Measurements from ENCODE around the gene GIT2.

GIT2 gene

DNA sequence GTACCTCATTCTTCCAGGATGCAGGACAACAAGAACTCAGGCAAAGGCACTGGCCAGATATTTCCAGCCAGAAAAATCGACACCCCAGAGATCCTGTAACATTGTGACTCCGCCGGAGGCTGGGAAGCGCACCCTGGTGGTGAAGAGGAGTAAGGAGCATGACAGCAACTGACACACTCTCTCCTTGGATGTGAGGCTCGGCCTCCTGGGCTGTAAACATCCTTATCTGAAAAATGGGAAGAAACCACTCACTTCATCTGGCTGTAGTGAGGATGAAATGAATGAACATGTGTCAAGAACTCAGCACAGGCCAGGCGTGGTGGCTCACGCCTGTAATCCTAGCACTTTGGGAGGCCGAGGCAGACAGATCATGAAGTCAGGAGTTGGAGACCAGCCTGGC, 68.5 kb downstream of the GIT2 start:
- TF ChIP-seq, protein P1, sequence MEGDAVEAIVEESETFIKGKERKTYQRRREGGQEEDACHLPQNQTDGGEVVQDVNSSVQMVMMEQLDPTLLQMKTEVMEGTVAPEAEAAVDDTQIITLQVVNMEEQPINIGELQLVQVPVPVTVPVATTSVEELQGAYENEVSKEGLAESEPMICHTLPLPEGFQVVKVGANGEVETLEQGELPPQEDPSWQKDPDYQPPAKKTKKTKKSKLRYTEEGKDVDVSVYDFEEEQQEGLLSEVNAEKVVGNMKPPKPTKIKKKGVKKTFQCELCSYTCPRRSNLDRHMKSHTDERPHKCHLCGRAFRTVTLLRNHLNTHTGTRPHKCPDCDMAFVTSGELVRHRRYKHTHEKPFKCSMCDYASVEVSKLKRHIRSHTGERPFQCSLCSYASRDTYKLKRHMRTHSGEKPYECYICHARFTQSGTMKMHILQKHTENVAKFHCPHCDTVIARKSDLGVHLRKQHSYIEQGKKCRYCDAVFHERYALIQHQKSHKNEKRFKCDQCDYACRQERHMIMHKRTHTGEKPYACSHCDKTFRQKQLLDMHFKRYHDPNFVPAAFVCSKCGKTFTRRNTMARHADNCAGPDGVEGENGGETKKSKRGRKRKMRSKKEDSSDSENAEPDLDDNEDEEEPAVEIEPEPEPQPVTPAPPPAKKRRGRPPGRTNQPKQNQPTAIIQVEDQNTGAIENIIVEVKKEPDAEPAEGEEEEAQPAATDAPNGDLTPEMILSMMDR (IDR thresholded peaks at IDR 0.05; ENCODE audit: insufficient read depth, low read depth, low read length, missing control alignments): peak; percentile 61
- H3K4me3 ChIP-seq (ENCODE audit: low read depth, low read length): no peak overlapping the region
- peak; percentile 42 for DNase-seq (ENCODE audit: low read depth)

DNA sequence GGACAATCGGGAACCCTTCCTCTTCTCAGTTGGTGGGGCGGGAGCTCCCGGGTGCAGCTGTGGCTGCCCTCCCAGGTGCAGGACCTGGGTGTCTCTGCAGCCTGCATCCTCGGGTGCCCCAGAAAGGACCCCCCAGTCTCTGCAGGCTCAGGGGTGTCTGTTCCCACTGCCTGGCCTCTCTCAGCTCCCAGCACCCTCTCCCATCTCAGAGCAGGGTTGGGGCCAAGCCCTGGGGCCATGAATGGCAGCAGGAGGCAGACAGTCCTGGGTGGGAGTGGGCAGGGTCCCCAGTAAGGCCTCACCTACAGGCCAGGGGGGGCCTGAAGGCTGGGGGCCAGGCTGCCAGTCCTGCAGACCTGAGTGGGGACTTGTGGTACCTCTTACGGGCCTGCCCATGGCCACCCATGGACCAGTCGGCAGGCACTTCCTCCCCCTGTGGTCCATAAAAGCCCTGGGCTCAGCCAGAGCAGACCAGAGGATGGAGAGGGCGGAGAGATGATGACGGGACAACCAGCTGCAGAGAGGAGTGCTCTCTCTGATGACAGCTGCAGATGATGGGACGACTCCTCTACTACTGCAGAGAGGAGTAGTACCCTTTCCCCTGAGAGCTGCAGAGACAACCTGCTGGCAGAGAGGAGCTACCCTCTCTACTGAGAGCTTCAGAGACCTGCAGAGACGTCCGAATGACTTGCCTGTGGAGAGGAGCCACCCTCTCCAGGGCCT, 69.5 kb downstream of the GIT2 start:
- no peak overlapping the region for H3K4me3 ChIP-seq (ENCODE audit: low read depth, low read length)
- DNase-seq (ENCODE audit: low read depth): no peak
- TF ChIP-seq, protein P1 (IDR thresholded peaks at IDR 0.05; ENCODE audit: insufficient read depth, low read depth, low read length, missing control alignments): no peak

DNA sequence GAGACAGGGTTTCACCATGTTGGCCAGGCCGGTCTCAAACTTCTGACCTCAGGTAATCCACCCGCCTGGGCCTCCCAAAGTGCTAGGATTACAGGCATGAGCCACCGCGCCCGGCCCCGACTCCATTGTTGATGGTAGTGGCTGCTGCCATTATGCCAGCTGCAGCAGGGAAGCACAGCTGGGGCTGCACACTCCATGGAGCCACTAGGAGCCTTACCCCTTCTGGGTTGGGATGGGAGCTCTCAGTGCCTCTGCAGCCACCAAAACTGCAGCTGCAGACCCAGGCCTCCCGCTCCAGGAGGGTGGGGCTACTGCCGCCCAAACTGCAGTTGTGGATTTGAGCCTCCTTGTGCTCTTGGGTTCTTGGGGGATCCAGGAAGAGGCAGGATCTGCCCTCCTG, 70.2 kb downstream of the GIT2 start:
- no peak overlapping the region for H3K4me3 ChIP-seq (ENCODE audit: low read depth, low read length)
- no peak for DNase-seq (ENCODE audit: low read depth)
- TF ChIP-seq, protein P1 (IDR thresholded peaks at IDR 0.05; ENCODE audit: insufficient read depth, low read depth, low read length, missing control alignments): no peak

DNA sequence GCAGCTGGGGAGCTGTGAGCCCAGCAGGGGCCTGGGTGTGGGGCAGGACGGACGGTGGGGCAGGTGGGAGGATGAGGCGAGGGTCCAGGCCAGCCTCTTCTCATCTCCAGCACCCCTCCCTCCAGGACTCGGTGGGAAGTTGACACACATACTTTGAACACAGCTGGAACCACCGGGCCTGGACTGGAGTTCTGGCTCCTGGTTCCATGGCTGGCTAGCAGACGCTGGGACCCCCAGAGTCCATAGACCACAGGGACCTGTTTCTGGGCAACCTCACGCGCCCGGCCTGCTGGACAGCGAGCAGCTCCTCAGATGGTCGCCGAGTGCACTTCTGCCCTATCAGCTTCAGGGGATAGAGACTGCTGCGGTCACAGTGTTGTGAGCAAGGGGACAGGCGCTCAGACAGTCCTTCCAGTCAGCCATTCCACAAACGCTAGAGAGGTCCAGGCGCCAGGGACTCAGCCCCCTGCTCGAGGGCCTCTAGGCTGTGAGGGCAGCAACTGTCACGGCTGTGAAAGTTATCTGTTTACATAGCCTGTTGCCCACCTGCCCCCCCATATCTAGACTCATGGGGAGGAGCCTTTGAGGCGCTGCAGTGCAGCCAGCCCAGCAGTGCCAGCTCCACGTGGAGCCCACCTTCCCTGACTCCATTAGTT, 70.9 kb downstream of the GIT2 start:
- TF ChIP-seq, protein P1 (IDR thresholded peaks at IDR 0.05; ENCODE audit: insufficient read depth, low read depth, low read length, missing control alignments): no peak
- DNase-seq (ENCODE audit: low read depth): no peak
- H3K4me3 ChIP-seq (ENCODE audit: low read depth, low read length): no peak overlapping the region

DNA sequence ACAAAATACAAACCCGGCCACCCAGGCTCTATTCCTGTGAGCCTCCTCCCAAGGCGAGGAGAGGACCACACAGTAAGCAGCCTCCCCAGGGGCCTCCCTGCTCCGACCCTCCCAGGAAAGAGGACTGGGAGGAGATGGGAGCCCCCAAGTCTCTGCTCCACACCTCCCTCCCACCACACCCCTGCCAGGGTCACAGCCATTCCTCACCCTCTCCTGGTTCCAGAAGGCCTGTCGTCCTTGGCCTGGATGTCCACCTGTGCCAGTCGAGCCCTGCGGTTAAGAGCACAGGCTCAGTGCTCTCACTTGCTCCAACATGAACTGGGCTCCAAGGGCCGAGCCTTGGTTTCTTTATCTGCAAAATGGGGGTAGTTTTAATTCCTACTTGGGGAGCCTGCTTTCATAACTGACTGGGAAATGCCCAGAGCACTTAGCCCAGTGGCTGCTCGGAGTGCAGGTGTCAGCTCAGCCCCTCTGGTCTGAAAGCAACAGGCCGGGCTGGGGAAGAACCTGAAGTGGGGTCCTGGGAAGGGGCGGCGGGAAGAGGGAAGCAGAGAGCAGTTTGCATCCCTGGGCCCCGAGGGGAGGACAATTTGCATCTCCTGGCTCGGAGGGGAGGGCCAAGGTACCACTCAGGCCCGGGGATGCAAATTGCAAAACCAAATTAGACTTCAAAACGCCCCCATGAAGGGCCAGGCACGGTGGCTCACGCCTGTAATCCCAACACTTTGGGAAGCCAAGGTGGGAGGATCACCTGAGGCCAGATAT, 72.5 kb downstream of the GIT2 start:
- no peak for DNase-seq (ENCODE audit: low read depth)
- H3K4me3 ChIP-seq (ENCODE audit: low read depth, low read length): no peak overlapping the region
- TF ChIP-seq, protein P1 (IDR thresholded peaks at IDR 0.05; ENCODE audit: insufficient read depth, low read depth, low read length, missing control alignments): no peak

DNA sequence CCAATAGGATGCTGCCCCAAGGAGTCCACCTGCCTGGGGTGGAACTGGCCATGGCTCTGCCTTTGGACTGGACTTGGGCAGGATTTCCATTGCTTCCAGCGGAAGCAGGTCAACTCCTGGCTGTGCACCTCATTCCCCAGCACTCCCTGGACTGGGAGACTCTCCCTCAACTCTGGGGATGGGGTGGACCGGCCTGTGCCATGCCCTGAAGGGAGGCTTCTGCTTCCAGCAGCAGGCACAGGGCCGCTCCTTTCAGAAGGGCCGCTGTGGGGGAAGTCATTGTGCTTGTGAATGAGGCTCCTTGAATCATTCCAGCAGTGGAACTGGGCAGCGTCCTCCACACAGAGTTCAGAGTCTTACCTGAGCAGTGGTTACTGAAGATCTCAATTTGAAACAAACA, 73.1 kb downstream of the GIT2 start:
- DNase-seq (ENCODE audit: low read depth): no peak
- TF ChIP-seq, protein P1 (IDR thresholded peaks at IDR 0.05; ENCODE audit: insufficient read depth, low read depth, low read length, missing control alignments): no peak
- no peak overlapping the region for H3K4me3 ChIP-seq (ENCODE audit: low read depth, low read length)

Data from GM12865 (cell line).